A549 (cell line): ENCODE results near the gene DBH. TPM values are rescaled to one million over a fixed set of nuclear protein-coding genes. Genes with fewer than 3 reads are reported as not detected.

Source experiments
- ATAC-seq, 2 experiments: fragments of 200-7000 bp in 1 of 2; fragments of >200 bp in 1 of 2; cut with Nextera tagmentation in 1 of 2; cut with Tn5 transposase in 1 of 2; 3 replicates each; pipeline versions ENCODE4 v1.8.0 to v1.9.1; 2018 to 2020; ENCODE audit warnings: mild to moderate bottlenecking in 1 of 2, moderate library complexity in 1 of 2
- CTCF ChIA-PET: fragments of 300-600 bp; sonication (Branson Sonifier 250); formaldehyde crosslinking; extraction: SDS; loops from one replicate; lab custom pipeline; 2021; ENCODE audit warnings: antibody characterized with exemption, inconsistent platforms; lab: Yijun Ruan, JAX
- POLR2A ChIA-PET: fragments of 350-600 bp; formaldehyde crosslinking; extraction: SDS; loops from one replicate; lab custom pipeline; 2021; ENCODE audit warnings: antibody characterized with exemption, inconsistent platforms; lab: Yijun Ruan, JAX
- DNase-seq, 2 experiments: peaks; one replicate each; pipeline versions ENCODE4 v3.0.0 to v3.0.0-alpha.2; 2011 to 2016; ENCODE audit warnings: low read depth in 1 of 2, low spot score in 1 of 2
- FAIRE-seq: peaks from 2 replicates; lab custom pipeline; 2011; peaks lifted over from hg19 to GRCh38; lab: Jason Lieb, UNC
- H3K27ac ChIP-seq, 2 experiments: fragments of >200 bp; sonication (Bioruptor Twin); formaldehyde crosslinking; 3 replicates each; pipeline ENCODE4 v1.5.1; 2016 to 2017
- H3K4me1 ChIP-seq: fragments of >200 bp; sonication (Bioruptor Twin); formaldehyde crosslinking; 3 replicates; pipeline ENCODE4 v1.6.1; 2016
- H3K4me2 ChIP-seq: fragments of >200 bp; sonication (Bioruptor Twin); formaldehyde crosslinking; 3 replicates; pipeline ENCODE4 v1.6.1; 2016
- H3K4me3 ChIP-seq: fragments of >200 bp; sonication (Bioruptor Twin); formaldehyde crosslinking; 3 replicates; pipeline ENCODE4 v1.5.1; 2016
- H3K9me3 ChIP-seq: fragments of >200 bp; sonication (Bioruptor Twin); formaldehyde crosslinking; 3 replicates; pipeline ENCODE4 v1.6.1; 2016
- BHLHE40 ChIP-seq: IDR thresholded peaks from 2 replicates; pipeline ENCODE4 v1.6.1; 2012; ENCODE audit warnings: low read depth, low read length, inconsistent platforms
- CBX8 ChIP-seq: fragments of 200-600 bp; sonication (generic); IDR thresholded peaks from 2 replicates; pipeline ENCODE4 v1.6.1; 2016
- CHD2 ChIP-seq: fragments of 150-350 bp; IDR thresholded peaks from 2 replicates; pipeline ENCODE4 v1.6.1; 2014; ENCODE audit warnings: low read length; ENCODE audit not compliant: partially characterized antibody
- CHD4 ChIP-seq: fragments of 200-600 bp; sonication (generic); IDR thresholded peaks from 2 replicates; pipeline ENCODE4 v1.6.1; 2016; ENCODE audit warnings: antibody characterized with exemption, mild to moderate bottlenecking, borderline replicate concordance
- EP300 ChIP-seq, 2 experiments: fragments of >200 bp; sonication (Bioruptor Twin); formaldehyde crosslinking; IDR thresholded peaks; 2 replicates in 1 of 2; 3 replicates in 1 of 2; pipeline ENCODE4 v1.6.1; 2016 to 2017
- FOSL2 ChIP-seq, 2 experiments: fragments of 450-650 bp in 1 of 2; fragments of >200 bp in 1 of 2; sonication (Bioruptor Twin) in 1 of 2; formaldehyde crosslinking; IDR thresholded peaks; 2 replicates each; pipeline versions ENCODE4 v1.5.0 to v1.6.1; 2016 to 2020; ENCODE audit warnings: mild to moderate bottlenecking in 1 of 2, moderate library complexity in 1 of 2
- FOXS1 ChIP-seq: fragments of 250-450 bp; sonication (Bioruptor Pico); IDR thresholded peaks from 2 replicates; pipeline ENCODE4 v1.5.0; 2020; ENCODE audit warnings: mild to moderate bottlenecking, moderate library complexity
- GATA3 ChIP-seq: IDR thresholded peaks from 2 replicates; pipeline ENCODE4 v1.6.1; 2012; ENCODE audit warnings: borderline replicate concordance
- JUN ChIP-seq, 2 experiments: fragments of >200 bp; sonication (Bioruptor Twin); formaldehyde crosslinking; IDR thresholded peaks; 2 replicates in 1 of 2; 3 replicates in 1 of 2; pipeline ENCODE4 v1.6.1; 2016 to 2017
- JUNB ChIP-seq: fragments of >200 bp; sonication (Bioruptor Twin); formaldehyde crosslinking; IDR thresholded peaks from 2 replicates; pipeline ENCODE4 v1.6.1; 2016
- KDM1A ChIP-seq: fragments of 200-600 bp; sonication (generic); IDR thresholded peaks from 2 replicates; pipeline ENCODE4 v1.6.1; 2016; ENCODE audit warnings: low read depth, mild to moderate bottlenecking
- MAFK ChIP-seq: fragments of 450-650 bp; IDR thresholded peaks from 2 replicates; pipeline ENCODE4 v1.6.1; 2014; ENCODE audit not compliant: partially characterized antibody
- POLR2A ChIP-seq: IDR thresholded peaks from 2 replicates; pipeline ENCODE4 v1.6.1; 2012; ENCODE audit warnings: mild to moderate bottlenecking, low read length
- POLR2AphosphoS2 ChIP-seq: conservative IDR thresholded peaks from 2 replicates; pipeline ENCODE4 v1.6.1; 2012; ENCODE audit warnings: low read length, improper control_type of control experiment, inconsistent platforms
- RARB ChIP-seq: fragments of 250-450 bp; sonication (Bioruptor Pico); IDR thresholded peaks from 2 replicates; pipeline ENCODE4 v1.8.0; 2021; ENCODE audit warnings: mild to moderate bottlenecking, moderate library complexity
- RCOR1 ChIP-seq: fragments of 150-350 bp; IDR thresholded peaks from 2 replicates; pipeline ENCODE4 v1.6.1; 2014; ENCODE audit warnings: antibody characterized with exemption, low read length, low read depth
- RNF2 ChIP-seq: fragments of 200-600 bp; sonication (generic); IDR thresholded peaks from 2 replicates; pipeline ENCODE4 v1.6.1; 2016; ENCODE audit warnings: low read depth, mild to moderate bottlenecking, antibody characterized with exemption, moderate library complexity, borderline replicate concordance
- SMC3 ChIP-seq: fragments of >200 bp; sonication (Bioruptor Twin); formaldehyde crosslinking; IDR thresholded peaks from 3 replicates; pipeline ENCODE4 v1.6.1; 2018; ENCODE audit warnings: inconsistent platforms
- SREBF2 ChIP-seq: fragments of 450-650 bp; IDR thresholded peaks from 2 replicates; pipeline ENCODE4 v1.6.1; 2014; ENCODE audit warnings: mild to moderate bottlenecking, moderate library complexity
- TFCP2L1 ChIP-seq: fragments of 250-450 bp; sonication (Bioruptor Pico); IDR thresholded peaks from 2 replicates; pipeline ENCODE4 v1.5.0; 2021; ENCODE audit warnings: mild to moderate bottlenecking
- TP53 ChIP-seq: fragments of 250-450 bp; sonication (Bioruptor Pico); IDR thresholded peaks from 2 replicates; pipeline ENCODE4 v1.5.0; 2021; ENCODE audit warnings: mild to moderate bottlenecking, moderate library complexity
- ZC3H11A ChIP-seq: fragments of 450-650 bp; IDR thresholded peaks from 2 replicates; pipeline ENCODE4 v1.6.1; 2014; ENCODE audit warnings: antibody characterized with exemption, mild to moderate bottlenecking
- ZNF302 ChIP-seq: fragments of 250-450 bp; sonication (Bioruptor Pico); IDR thresholded peaks from 2 replicates; pipeline ENCODE4 v1.9.0; 2021; ENCODE audit warnings: inconsistent platforms, mild to moderate bottlenecking, moderate library complexity
- WGBS: methylation state at CpG from one replicate; pipeline ENCODE4 v1.1.6; 2017; ENCODE audit errors: missing lambda C conversion rate; 5-methylcytosine and 5-hydroxymethylcytosine counted together
- polyA plus RNA-seq, 4 experiments: library from polyadenylated mRNA; depleted of rRNA in 3 of 4; stranded (reverse); fragments of >200 nt; fragmentation: RNase III in 1 of 4; extraction: RNeasy Plus Mini Kit Qiagen cat#74134 plus additional on column Dnase treatment in 1 of 4; gene quantifications; 2 replicates in 3 of 4; 3 replicates in 1 of 4; pipeline ENCODE4 v1.2.3, GENCODE V29; 2011 to 2017
- TF ChIP-seq, protein P1 (sequence below): fragments of 150-350 bp; IDR thresholded peaks from 2 replicates; pipeline ENCODE4 v1.6.1; 2014; ENCODE audit warnings: low read depth, mild to moderate bottlenecking, low read length
- TF ChIP-seq, protein P2 (sequence below): fragments of 250-450 bp; sonication (Bioruptor Pico); IDR thresholded peaks from 2 replicates; pipeline ENCODE4 v1.5.0; 2020; ENCODE audit warnings: low read depth, mild to moderate bottlenecking, moderate library complexity
- TF ChIP-seq, protein P3 (sequence below): IDR thresholded peaks from 2 replicates; pipeline ENCODE4 v1.6.1; 2012; ENCODE audit warnings: low read depth, borderline replicate concordance
- TF ChIP-seq, protein P4 (sequence below): IDR thresholded peaks from 2 replicates; pipeline ENCODE4 v1.6.1; 2012
- TF ChIP-seq, protein P5 (sequence below): IDR thresholded peaks from 2 replicates; pipeline ENCODE4 v1.6.1; 2012
- TF ChIP-seq, protein P6 (sequence below): fragments of >200 bp; sonication (Bioruptor Twin); formaldehyde crosslinking; IDR thresholded peaks from 3 replicates; pipeline ENCODE4 v1.6.1; 2016

Gene DBH
- polyA plus RNA-seq, 2 of the 4 experiments (the other 2 are of a cell fraction) = not detected

DNA sequence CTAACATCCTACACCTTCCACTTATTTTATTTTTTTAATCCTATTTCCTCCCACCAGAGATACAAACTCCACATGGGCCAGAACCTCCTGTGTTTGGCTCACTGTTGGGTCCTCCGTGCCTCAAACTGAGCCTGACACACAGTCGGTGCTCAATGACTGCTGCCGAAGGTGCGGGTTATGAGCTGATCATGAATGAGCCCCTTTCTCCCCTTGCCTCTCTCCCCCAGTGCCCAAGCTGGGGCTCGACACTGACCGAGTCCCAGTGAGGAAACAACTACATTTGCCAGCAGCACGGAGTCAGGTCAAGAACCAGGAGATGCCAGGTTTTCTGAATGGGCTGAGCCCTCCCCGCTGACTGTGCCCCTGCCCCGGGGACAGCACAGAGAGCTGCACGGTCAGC is 57.0 kb downstream of the DBH start:
- no peak for ATAC-seq

DNA sequence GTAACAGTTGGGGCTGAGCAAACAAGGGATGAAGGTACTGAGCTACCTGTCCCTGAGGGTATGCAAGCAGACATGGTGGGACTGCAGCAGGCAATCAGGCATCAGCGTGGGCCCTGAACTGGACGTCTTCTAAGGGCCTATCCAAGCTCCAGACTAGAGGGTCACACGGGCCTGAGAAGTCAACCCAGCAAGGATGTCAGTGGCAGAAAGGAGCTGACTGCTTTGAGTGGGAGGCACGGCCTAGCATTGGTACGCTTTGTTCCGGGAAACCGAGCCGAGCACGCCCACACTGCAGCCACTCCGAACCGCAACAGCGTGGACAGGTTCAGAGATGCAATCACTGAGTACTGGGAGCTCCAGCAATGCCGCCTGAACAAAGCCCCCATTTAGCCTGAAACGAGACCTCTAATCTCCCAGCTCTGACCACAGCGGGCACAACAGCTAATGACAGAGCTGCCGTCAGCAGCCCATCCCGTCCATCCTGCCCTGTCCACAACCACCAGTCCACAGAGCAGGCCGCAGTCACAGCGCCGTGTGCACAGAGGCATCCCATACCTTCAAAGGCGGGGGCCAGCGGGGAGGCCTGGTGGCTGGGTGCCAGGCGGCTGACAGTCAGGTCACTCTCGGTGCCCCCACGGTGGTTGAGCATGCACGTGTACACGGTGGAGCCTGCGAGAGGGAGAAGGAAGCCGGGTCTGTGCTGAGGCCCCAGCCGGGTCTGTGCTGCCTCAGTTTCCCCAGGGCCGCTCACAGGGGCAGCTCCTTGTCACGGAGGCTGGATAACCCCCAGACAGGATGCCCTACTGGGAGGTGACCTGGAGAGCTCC is 57.8 kb downstream of the DBH start:
- CTCF ChIA-PET = interaction anchor here (0.7 to 1.2 kb wide), 3 partner anchors 12 to 49 kb away, joined by 4 to 5 read pairs (median 4); no protein-coding TSS in a partner anchor
- 64% methylated on average over 28 of the region's 32 CpGs for WGBS
- 0 out of 3 replicates have a peak, but pooled peaks cover 5% of the 10 kb centered on the region for H3K4me1 ChIP-seq
- H3K27ac ChIP-seq = no peak overlapping the region
- TF ChIP-seq RARB (CRISPR knock-in tag) (no peak), POLR2AphosphoS2 (no peak), CHD4 (no peak), FOSL2 (IDR thresholded peaks at IDR 0.05) (no peak), FOSL2 (CRISPR knock-in tag; IDR thresholded peaks at IDR 0.05) (no peak), GATA3 (no peak), CBX8 (no peak), TP53 (CRISPR knock-in tag) (no peak), ZNF302 (CRISPR knock-in tag) (no peak), POLR2A (no peak), JUNB (no peak), CHD2 (no peak), ZC3H11A (no peak), BHLHE40 (no peak), SREBF2 (no peak), RCOR1 (no peak)
- TF ChIP-seq, protein P1, sequence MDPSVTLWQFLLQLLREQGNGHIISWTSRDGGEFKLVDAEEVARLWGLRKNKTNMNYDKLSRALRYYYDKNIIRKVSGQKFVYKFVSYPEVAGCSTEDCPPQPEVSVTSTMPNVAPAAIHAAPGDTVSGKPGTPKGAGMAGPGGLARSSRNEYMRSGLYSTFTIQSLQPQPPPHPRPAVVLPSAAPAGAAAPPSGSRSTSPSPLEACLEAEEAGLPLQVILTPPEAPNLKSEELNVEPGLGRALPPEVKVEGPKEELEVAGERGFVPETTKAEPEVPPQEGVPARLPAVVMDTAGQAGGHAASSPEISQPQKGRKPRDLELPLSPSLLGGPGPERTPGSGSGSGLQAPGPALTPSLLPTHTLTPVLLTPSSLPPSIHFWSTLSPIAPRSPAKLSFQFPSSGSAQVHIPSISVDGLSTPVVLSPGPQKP = no peak
- TF ChIP-seq, protein P2, sequence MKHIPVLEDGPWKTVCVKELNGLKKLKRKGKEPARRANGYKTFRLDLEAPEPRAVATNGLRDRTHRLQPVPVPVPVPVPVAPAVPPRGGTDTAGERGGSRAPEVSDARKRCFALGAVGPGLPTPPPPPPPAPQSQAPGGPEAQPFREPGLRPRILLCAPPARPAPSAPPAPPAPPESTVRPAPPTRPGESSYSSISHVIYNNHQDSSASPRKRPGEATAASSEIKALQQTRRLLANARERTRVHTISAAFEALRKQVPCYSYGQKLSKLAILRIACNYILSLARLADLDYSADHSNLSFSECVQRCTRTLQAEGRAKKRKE = no peak
- no peak for DNase-seq
- POLR2A ChIA-PET = no interaction called here
- no peaks in the 10 kb centered on the region for H3K9me3 ChIP-seq
- H3K4me2 ChIP-seq = no peak overlapping the region
- H3K4me3 ChIP-seq = no peak overlapping the region
- no peak for FAIRE-seq
- no peak for ATAC-seq

More for the DNA sequence above, 57.0 kb downstream of the DBH start:
- H3K4me1 ChIP-seq = 0 out of 3 replicates have a peak, but pooled peaks cover 5% of the 10 kb centered on the region
- H3K9me3 ChIP-seq = no peaks in the 10 kb centered on the region
- no peak overlapping the region for H3K27ac ChIP-seq
- no peak overlapping the region for H3K4me2 ChIP-seq
- FAIRE-seq = no peak
- POLR2A ChIA-PET = no interaction called here
- TF ChIP-seq TFCP2L1 (CRISPR knock-in tag) (no peak), FOXS1 (no peak), SMC3 (no peak), TP53 (CRISPR knock-in tag) (no peak), EP300 (IDR thresholded peaks at IDR 0.05) (no peak), KDM1A (no peak), POLR2AphosphoS2 (no peak), CHD2 (no peak), JUN (IDR thresholded peaks at IDR 0.05) (no peak), MAFK (no peak), FOSL2 (IDR thresholded peaks at IDR 0.05) (no peak), FOSL2 (CRISPR knock-in tag; IDR thresholded peaks at IDR 0.05) (no peak), ZC3H11A (no peak), SREBF2 (no peak), RNF2 (no peak)
- TF ChIP-seq, protein P3, sequence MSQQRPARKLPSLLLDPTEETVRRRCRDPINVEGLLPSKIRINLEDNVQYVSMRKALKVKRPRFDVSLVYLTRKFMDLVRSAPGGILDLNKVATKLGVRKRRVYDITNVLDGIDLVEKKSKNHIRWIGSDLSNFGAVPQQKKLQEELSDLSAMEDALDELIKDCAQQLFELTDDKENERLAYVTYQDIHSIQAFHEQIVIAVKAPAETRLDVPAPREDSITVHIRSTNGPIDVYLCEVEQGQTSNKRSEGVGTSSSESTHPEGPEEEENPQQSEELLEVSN = no peak
- TF ChIP-seq, protein P4, sequence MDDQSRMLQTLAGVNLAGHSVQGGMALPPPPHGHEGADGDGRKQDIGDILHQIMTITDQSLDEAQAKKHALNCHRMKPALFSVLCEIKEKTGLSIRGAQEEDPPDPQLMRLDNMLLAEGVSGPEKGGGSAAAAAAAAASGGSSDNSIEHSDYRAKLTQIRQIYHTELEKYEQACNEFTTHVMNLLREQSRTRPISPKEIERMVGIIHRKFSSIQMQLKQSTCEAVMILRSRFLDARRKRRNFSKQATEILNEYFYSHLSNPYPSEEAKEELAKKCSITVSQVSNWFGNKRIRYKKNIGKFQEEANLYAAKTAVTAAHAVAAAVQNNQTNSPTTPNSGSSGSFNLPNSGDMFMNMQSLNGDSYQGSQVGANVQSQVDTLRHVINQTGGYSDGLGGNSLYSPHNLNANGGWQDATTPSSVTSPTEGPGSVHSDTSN = no peak
- TF ChIP-seq, protein P5, sequence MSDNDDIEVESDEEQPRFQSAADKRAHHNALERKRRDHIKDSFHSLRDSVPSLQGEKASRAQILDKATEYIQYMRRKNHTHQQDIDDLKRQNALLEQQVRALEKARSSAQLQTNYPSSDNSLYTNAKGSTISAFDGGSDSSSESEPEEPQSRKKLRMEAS = no peak
- TF ChIP-seq, protein P6, sequence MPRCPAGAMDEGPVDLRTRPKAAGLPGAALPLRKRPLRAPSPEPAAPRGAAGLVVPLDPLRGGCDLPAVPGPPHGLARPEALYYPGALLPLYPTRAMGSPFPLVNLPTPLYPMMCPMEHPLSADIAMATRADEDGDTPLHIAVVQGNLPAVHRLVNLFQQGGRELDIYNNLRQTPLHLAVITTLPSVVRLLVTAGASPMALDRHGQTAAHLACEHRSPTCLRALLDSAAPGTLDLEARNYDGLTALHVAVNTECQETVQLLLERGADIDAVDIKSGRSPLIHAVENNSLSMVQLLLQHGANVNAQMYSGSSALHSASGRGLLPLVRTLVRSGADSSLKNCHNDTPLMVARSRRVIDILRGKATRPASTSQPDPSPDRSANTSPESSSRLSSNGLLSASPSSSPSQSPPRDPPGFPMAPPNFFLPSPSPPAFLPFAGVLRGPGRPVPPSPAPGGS = no peak
- no peak overlapping the region for H3K4me3 ChIP-seq
- WGBS = 70% methylated on average over 10 of the region's 10 CpGs
- no peak for DNase-seq
- CTCF ChIA-PET = interaction anchor here (1.2 kb wide), 1 partner anchor 50 kb away, joined by 5 read pairs; no protein-coding TSS in a partner anchor
